SK-N-MC (cell line): Measurements from ENCODE around the gene ZNF831.

Source experiments
- EZH2 ChIP-seq: fragments of 200-600 bp; sonication (generic); IDR thresholded peaks from one replicate; pipeline ENCODE4 v1.6.1; 2017; ENCODE audit warnings: antibody characterized with exemption
- FOXP2 ChIP-seq: optimal IDR thresholded peaks from 2 replicates; pipeline ENCODE3; 2011; ENCODE audit warnings: mild to moderate bottlenecking, moderate library complexity; ENCODE audit not compliant: insufficient read depth; ENCODE audit errors: extremely low read length, control extremely low read depth
- POLR2AphosphoS5 ChIP-seq: IDR thresholded peaks from 2 replicates; pipeline ENCODE4 v1.6.1; 2012; ENCODE audit warnings: mild to moderate bottlenecking, low read depth, low read length, borderline replicate concordance

GRCh38 chr20:59195316-59195993, 31.8 kb downstream of the ZNF831 start:
- TF ChIP-seq EZH2 (no peak), POLR2AphosphoS5 (no peak), FOXP2 (no peak)
